H1 (cell line): ENCODE data around the gene PNRC1. TPM values are rescaled to one million over a fixed set of nuclear protein-coding genes. Genes with fewer than 3 reads are reported as not detected.

Source experiments
- EGR1 ChIP-seq: IDR thresholded peaks from 2 replicates; pipeline ENCODE4 v1.6.1; 2011; ENCODE audit warnings: low read depth, low read length, borderline replicate concordance
- polyA plus RNA-seq, 7 experiments: library from polyadenylated mRNA; depleted of rRNA in 3 of 7; stranded (reverse) in 5 of 7; unstranded in 2 of 7; fragments of >200 nt in 5 of 7; fragments of 200-250 nt in 2 of 7; gene quantifications; 1 replicate in 5 of 7; 2 replicates in 1 of 7; 4 replicates in 1 of 7; pipeline versions ENCODE4 v1.2.1 to v1.2.3, GENCODE V29; 2011 to 2013; ENCODE audit warnings: missing spikeins in 2 of 7, mixed read lengths in 2 of 7
- total RNA-seq: library from RNA; stranded (reverse); fragmentation: NEBNext Ultra II Directional; extraction: Animal tissue kit (Norgen Biotek cat#: 25700); gene quantifications from 2 replicates; pipeline ENCODE4 v1.2.1, GENCODE V29; 2021

The PNRC1 gene
- total and polyA plus RNA-seq, 2 of the 8 experiments (the other 6 are each of a cell fraction or from before 2014, with no cell fraction given), result 6.3 to 48.5 TPM

DNA sequence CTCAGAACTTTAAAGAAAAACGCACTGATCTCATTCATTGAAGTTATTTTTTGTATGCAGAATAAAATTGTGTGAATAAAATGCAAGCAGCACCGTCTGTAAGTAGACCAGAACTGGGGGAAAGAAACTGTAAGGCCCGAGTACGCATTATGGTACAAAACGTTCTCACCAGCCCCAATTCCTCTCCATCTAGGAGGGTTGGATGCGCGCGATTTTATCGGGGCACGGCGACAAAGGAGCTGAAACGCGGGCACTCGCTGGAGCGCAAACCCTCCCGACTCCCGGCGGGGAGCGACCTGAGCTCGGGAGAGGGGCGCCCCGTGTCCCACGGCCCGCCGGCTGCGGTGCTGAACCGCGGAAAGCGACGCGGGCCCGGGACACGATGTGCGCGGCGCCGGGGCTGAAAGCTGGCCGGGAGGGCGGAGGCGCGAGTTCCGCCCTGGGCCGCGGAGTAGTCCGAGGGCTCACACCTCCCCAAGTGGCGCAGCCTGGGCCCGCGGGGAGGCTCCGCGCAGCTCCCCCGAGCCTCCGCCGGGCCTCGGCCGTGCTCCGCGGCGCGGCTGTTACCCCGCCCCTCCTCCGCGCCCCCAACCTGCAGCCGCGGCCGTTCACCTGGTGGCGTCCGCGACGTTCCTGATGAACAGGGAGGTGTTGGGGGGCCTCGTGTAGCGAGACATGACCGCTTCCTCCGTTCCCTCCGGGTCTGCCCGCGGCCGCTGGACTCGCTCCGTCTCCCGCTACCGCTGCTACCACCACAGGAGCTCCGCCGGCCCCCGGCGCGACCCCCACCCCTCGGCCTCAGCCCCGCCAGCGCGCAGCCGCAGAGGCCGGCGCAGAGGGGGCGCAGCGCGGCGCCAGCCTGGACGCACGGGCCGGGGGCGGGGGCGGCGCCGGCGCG, 36.9 kb downstream of the PNRC1 start, which contains the start of gene SRSF12 (continued):
- TF ChIP-seq EGR1, result no peak
